Measurements from ENCODE around the gene BET1L.
"Not testable (repeated sequence)": the region's sequence is repeated elsewhere in the genome, so short reads cannot be mapped to it uniquely, and the experiment has no call there.

The BET1L gene

GRCh38 chr11:207208-207862 lies at the start of gene BET1L, which contains the start of gene RIC8A:
Gene BET1L (minus strand): TSS chr11:207399. CDS start chr11:207321, 78 bp downstream.
Gene RIC8A (plus strand): TSS chr11:207708. CDS start chr11:208855, 1,147 bp downstream.
- peak; percentile 97 for DNase-seq (ENCODE audit: low read depth in 2 of 2)

- no peak for DNase-seq (ENCODE audit: low read depth in 2 of 2)
Measured at GRCh38 chr11:255816-256215, 48.6 kb upstream of the BET1L start.

- peak; percentile 24 to 26 for DNase-seq (ENCODE audit: low read depth in 2 of 2)
Measured at GRCh38 chr11:255176-255575, 48.0 kb upstream of the BET1L start.

- DNase-seq (ENCODE audit: low read depth in 2 of 2), result no peak
Measured at GRCh38 chr11:253886-254270, 46.7 kb upstream of the BET1L start.

GRCh38 chr11:253160-253885 lies 46.1 kb upstream of the BET1L start:
- no peak for DNase-seq (ENCODE audit: low read depth in 2 of 2)

GRCh38 chr11:252666-253065 lies 45.5 kb upstream of the BET1L start:
- DNase-seq (ENCODE audit: low read depth in 2 of 2), result no peak

- DNase-seq (ENCODE audit: low read depth in 2 of 2), result no peak
Measured at GRCh38 chr11:251550-251949, 44.4 kb upstream of the BET1L start.

GRCh38 chr11:250740-251299 lies 43.6 kb upstream of the BET1L start:
- peak; percentile 14 to 16 for DNase-seq (ENCODE audit: low read depth in 2 of 2)

GRCh38 chr11:250274-250673 lies 43.1 kb upstream of the BET1L start:
- DNase-seq (ENCODE audit: low read depth in 2 of 2), result no peak

- no peak for DNase-seq (ENCODE audit: low read depth in 2 of 2)
Measured at GRCh38 chr11:249062-249461, 41.9 kb upstream of the BET1L start.

- no peak for DNase-seq (ENCODE audit: low read depth in 2 of 2)
Measured at GRCh38 chr11:244376-244775, 37.2 kb upstream of the BET1L start.

- no peak for DNase-seq (ENCODE audit: low read depth in 2 of 2)
Measured at GRCh38 chr11:241634-242033, 34.4 kb upstream of the BET1L start.

GRCh38 chr11:240315-240714 lies 33.1 kb upstream of the BET1L start:
- DNase-seq (ENCODE audit: low read depth in 2 of 2), result no peak

GRCh38 chr11:238346-238745 lies 31.1 kb upstream of the BET1L start:
- not testable (repeated sequence) for DNase-seq (ENCODE audit: low read depth in 2 of 2)

GRCh38 chr11:236774-237767 lies 29.9 kb upstream of the BET1L start, which contains the start of gene PSMD13:
Gene PSMD13 (plus strand): TSS chr11:236976. CDS start chr11:237050, 74 bp downstream.
- DNase-seq (ENCODE audit: low read depth in 2 of 2), result peak; percentile 51

GRCh38 chr11:235997-236773 lies 29.0 kb upstream of the BET1L start, which contains the start of gene SIRT3:
Gene SIRT3 (minus strand): TSS chr11:236342. CDS start chr11:236328, 14 bp downstream.
- DNase-seq (ENCODE audit: low read depth in 2 of 2), result peak; percentile 49 to 64

- no peak for DNase-seq (ENCODE audit: low read depth in 2 of 2)
Measured at GRCh38 chr11:235609-235996, 28.4 kb upstream of the BET1L start.

- no peak for DNase-seq (ENCODE audit: low read depth in 2 of 2)
Measured at GRCh38 chr11:235180-235579, 28.0 kb upstream of the BET1L start.

- DNase-seq (ENCODE audit: low read depth in 2 of 2), result no peak
Measured at GRCh38 chr11:232783-233565, 25.8 kb upstream of the BET1L start.

- DNase-seq (ENCODE audit: low read depth in 2 of 2), result no peak
Measured at GRCh38 chr11:230431-230830, 23.2 kb upstream of the BET1L start.

All from fibroblast of skin of left quadriceps (primary cell).